ELR (cell line): Measurements from ENCODE around the gene SSUH2.
"Not testable (repeated sequence)": the region's sequence is repeated elsewhere in the genome, so short reads cannot be mapped to it uniquely, and the experiment has no call there.

Source experiments
- DNase-seq: peaks from one replicate; pipeline ENCODE4 v3.0.0-alpha.2; 2015; ENCODE audit warnings: low read depth

SSUH2 gene

DNA sequence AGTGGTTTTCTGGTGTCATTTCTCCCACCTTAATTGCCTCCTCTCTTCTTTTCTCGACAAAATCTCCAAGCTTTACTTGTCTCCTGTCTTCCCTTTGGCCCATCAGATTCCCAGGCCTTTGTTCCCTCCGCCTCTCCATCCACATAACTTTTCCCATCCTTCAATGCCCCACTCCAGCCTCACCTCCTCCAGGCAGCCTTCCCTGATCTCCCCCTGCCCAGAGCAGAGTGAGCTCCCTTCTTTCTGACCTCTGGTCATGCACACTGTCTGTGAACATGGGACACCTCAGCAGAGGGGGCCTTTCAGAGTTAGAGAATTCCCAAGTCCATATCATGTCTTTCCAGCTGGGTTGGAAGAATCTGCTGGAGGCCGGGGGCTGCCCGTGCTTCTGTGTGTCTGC lies 14.6 kb upstream of the SSUH2 start:
- DNase-seq: no peak

GRCh38 chr3:8658306-8659212 lies 14.0 kb upstream of the SSUH2 start:
- no peak for DNase-seq

DNA sequence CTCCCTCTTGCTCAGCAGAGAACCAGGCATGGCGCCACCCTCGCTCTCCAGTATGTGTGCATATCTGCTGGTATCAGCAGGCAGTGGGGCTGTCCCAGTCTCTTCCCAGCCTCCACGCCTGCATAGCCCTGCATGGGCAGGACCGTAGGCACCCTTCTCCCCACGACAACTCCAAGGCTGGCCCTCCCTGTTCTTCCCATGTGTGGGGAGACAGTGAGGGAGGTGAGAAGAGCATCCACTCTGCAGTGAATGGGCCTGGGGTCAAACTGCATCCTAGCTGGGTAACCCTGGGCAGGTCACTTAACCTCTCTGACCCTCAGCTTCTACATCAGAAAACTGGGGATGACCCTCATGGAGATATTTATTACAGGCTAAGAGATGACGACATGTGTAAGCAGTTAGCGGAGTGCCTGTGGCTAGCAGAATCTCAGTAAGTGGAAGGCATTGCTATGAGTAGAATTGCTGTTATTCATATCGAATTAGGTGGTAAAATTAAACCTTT lies 13.3 kb upstream of the SSUH2 start:
- no peak for DNase-seq

- DNase-seq: no peak
Observed at GRCh38 chr3:8656240-8656639, 11.6 kb upstream of the SSUH2 start.

DNA sequence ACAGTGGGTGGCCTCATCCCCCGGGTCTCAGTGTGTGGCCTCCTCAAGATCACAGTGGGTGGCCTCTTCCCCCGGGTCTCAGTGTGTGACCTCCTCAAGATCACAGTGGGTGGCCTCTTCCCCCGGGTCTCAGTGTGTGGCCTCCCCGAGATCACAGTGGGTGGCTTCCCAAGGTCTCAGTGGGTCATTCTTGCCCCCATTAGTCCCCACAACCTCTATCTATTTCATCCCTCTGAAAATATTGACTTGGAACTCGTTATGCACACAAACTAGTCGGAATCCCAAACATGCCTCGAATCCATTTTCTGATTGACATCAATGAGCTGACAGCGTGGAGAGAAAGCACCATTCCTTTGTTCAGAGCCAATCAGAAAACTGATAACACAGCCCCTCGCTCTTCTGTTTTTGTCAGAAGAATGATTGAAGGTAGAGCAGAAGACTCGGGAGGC lies 10.8 kb upstream of the SSUH2 start:
- no peak for DNase-seq

DNA sequence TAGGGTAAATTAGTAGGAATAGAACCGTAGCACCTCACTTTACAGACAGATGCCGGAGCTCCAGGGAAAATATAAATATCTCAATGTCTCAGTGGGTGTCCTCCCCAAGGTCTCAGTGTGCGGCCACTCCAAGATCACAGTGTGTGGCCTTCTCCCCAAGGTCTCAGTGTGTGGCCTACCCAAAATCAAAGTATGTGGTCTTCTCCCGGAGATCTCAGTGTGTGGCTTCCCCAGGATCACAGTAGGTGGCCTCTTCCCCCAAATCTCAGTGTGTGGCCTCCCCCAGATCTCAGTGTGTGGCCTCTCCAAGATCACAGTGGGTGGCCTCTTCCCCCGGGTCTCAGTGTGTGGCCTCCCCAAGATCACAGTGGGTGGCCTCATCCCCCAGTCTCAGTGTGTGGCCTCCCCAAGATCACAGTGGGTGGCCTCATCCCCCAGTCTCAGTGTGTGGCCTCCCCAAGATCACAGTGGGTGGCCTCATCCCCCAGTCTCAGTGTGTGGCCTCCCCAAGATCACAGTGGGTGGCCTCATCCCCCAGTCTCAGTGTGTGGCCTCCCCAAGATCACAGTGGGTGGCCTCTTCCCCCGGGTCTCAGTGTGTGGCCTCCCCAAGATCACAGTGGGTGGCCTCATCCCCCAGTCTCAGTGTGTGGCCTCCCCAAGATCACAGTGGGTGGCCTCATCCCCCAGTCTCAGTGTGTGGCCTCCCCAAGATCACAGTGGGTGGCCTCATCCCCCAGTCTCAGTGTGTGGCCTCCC lies 10.2 kb upstream of the SSUH2 start:
- not testable (repeated sequence) for DNase-seq

DNA sequence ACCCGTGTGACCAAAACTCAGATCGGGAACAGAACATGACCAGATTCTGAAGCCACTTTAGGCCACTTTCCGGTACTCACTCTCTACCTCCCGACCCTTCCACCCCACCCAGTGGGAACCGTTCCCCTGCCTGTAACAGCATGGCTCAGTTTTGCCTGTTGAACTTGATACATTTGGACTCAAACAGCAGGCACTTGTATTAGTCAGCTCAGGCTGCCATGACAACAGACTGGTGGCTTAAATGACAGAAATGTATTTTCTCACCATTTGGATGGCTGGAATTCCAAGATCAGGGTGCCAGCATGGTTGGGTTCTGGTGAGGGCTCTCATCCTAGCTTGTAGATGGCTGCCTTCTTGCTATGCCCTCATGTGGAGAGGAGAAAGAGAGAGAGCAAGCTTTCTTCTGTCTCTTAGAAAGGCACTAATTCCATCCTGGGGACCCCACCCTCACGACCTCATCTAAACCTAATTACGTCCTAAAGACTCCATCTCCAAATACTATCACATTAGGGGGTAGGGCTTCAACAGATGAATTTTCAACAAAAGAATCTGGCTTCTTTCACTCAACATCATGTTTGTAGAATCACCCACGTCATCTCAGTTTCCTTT lies 9.3 kb upstream of the SSUH2 start:
- DNase-seq: peak; percentile 8

DNA sequence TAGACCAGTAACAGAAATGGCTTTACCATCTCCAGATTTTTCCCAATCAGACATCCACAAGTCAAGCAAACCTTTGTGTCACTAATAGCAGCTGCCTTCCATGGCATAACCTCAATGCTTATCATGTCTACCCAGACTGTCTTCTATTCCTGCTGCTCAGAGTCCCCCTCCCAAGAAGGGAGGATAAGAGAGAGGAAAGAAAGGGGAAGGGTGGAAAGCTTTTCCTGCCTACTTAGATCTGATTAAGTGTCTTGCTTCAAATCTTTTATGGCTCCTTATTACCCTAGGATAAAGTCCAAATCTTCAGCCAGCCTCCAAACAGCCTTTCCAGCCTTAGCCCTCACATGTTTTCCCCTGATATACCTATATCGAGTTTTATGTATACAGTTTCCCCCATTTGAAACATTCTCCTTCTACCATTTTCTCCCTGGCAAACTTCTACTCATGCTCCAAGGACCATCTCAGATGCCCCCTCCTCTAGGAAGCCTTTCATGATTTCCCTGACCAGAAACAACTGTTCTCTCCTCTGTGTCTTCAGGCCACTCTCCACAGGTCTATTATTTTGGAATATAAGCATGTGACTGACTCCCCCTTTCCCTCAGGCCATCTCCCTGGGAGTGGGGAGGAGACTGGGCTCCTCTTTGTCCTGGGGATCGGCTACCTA lies 7.9 kb upstream of the SSUH2 start:
- no peak for DNase-seq

GRCh38 chr3:8651418-8652323 lies 7.1 kb upstream of the SSUH2 start:
- no peak for DNase-seq

DNA sequence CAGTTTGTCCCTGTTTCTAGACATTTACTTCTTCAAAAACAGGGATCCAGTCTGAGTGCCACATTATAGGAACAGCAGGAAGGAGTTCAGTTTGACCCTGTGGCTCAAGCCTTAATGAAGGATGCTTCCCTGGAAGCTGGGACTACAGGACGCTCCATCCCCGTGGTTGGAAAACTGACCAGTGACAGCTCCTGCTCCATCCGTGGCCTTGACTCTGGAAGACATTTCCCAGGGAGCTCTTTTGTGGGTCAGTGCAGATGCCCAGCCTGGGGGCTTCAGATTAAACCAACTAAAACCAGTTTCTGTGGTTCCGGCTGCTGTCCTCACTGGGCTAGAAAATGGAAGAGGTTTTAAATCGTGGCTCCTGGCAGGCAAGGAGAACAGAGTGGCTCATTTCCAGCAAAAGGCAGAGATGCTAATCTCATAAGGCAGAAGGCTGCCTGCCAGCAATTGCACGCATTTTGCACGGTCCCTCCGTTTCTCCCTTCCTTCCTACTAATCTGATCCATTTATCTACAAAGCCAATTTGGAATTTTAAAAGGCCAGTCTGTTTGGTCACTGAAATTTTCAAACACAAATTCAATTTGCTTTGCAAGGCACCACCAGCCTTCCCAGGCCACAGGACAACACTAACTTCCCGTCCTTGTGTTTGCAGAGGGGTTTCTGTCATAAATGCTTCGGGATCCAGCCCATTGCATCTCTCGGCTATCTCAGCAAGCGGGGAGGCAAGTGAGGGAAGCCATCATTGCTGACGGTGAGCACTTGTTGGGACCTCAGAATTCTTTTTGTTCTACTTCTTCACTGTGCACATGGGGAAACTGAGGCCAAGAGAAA lies 6.2 kb upstream of the SSUH2 start:
- no peak for DNase-seq

DNA sequence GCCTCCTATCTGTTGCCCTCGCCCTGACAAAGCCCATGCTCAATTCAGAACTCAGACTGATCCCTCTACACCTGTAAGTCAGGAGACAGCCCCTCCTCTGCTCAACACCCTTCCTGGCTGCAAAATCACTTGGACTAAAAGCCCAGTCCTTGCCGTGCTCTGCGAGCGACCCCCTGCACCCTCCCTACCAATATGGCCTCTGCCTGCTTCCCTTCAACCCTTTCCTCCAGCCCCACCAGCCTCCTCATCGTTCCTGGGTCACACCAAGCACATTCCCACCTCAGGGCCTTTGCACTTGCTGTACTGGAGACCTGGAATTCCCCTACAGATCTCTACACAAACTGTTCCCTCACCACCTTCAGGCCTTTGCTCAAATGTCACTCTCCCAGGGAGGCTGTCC lies 5.2 kb upstream of the SSUH2 start:
- no peak for DNase-seq

- DNase-seq: no peak
Observed at GRCh38 chr3:8648909-8649741, 4.5 kb upstream of the SSUH2 start.

- no peak for DNase-seq
Observed at GRCh38 chr3:8647137-8647985, 2.8 kb upstream of the SSUH2 start.

DNA sequence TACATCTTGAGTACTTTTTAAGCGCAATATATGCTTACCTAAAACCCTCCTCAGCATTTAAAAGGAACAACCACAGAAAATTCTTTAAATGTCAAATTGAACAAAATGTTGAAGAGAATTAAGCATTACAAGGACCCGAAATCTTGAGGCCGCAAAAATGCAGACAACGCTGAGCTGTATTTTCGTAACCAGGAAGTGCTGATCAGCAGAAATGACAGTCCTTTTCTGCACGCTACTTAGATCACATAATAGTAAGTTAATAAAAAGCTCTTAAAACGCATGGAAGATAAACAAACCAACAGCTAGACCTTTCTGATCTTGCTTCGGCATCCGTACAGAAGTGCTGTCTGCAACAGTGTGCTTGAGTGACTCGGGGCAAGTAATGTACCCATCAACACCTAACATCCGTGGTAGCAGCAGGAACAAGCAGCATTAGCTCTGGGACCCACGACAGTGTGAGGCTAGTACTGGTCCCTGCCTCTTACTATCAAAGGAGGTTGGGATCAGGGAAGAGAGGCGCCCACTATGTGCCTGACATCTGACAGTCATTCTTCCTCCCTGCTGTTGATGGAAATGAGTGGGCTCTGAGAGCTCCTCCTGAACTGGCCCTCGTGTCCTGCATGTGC lies 1.8 kb upstream of the SSUH2 start:
- no peak for DNase-seq

DNA sequence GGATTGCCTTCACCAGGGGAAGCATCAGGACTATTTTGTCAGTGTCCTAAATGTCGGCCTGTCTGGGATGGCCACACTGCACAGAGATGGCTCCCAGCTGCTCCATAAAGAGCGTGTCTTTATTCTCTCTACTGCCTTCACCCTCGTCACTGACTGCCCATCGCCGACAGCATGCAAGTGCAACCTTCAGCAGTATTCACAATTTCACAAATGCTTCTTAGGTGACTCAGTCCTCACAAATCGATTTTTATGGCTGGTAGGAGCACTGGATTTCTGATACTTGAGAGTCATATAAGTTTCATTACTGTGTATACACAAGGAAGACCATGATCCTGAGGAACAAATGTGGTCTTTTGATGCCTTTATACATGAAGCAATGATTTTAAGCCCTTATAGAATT lies 1.1 kb upstream of the SSUH2 start:
- no peak for DNase-seq

- no peak for DNase-seq
Observed at GRCh38 chr3:8643693-8644365, 769 bp downstream of the SSUH2 start.

DNA sequence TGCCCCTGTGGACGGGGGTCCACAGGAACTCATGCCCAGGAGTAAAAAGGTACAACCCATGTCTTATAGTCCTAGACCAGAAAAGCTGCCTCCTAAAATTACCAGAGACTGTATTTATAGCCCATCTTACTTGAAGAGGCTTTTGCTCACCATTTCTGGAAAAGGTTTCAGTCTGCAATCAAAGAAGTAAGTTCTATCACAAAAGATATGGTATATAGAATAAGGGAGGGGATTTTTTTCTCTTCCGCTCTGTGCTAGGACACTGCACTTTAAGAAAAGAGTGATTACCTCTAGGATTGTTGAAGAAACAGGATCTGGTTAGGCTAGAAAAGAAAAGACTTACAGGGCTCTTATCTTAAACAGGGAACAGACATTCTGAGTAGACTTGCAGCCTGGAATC lies 2.6 kb downstream of the SSUH2 start:
- no peak for DNase-seq
